BJ (cell line): ENCODE results near the gene ISY1. TPM values are rescaled to one million over a fixed set of nuclear protein-coding genes. Genes with fewer than 3 reads are reported as not detected.

Experiments used
- CTCF ChIA-PET: fragments of 350-600 bp; formaldehyde crosslinking; extraction: SDS; loops from one replicate; lab custom pipeline; 2021; ENCODE audit warnings: antibody characterized with exemption, inconsistent platforms; lab: Yijun Ruan, JAX
- POLR2A ChIA-PET: fragments of 300-600 bp; sonication (Branson Sonifier 250); formaldehyde crosslinking; extraction: SDS; loops from one replicate; lab custom pipeline; 2021; ENCODE audit warnings: antibody characterized with exemption; lab: Charles Lee
- DNase-seq: peaks from one replicate; pipeline ENCODE4 v3.0.0-alpha.2; 2011; ENCODE audit warnings: low read depth
- H3K27me3 ChIP-seq: 2 replicates; pipeline ENCODE4 v1.6.0; 2011; ENCODE audit warnings: low read length; ENCODE audit not compliant: control insufficient read depth, insufficient read depth
- H3K36me3 ChIP-seq: 2 replicates; pipeline ENCODE4 v1.5.1; 2011; ENCODE audit warnings: low read length; ENCODE audit not compliant: control insufficient read depth, insufficient read depth
- H3K4me3 ChIP-seq: 2 replicates; pipeline ENCODE4 v1.5.1; 2011; ENCODE audit warnings: low read depth, mild to moderate bottlenecking, control low read depth, low read length
- polyA minus RNA-seq: library from RNA; depleted of rRNA, polyadenylated mRNA; stranded (reverse); fragments of >200 nt; gene quantifications from 2 replicates; pipeline ENCODE4 v1.2.3, GENCODE V29; 2011; rRNA and poly(A)+ RNA removed
- polyA plus RNA-seq: library from polyadenylated mRNA; depleted of rRNA; stranded (reverse); fragments of >200 nt; gene quantifications from 2 replicates; pipeline ENCODE4 v1.2.3, GENCODE V29; 2011; rRNA removed
- TF ChIP-seq, protein P1 (sequence below): IDR thresholded peaks from 2 replicates; pipeline ENCODE4 v1.5.1; 2011; ENCODE audit warnings: low read depth, mild to moderate bottlenecking, control low read depth, inconsistent platforms, low read length, moderate library complexity; ENCODE audit not compliant: insufficient read depth

The ISY1 gene
- polyA plus RNA-seq (21.0 and 34.2 TPM in 2 replicates), polyA minus RNA-seq (10.4 and 20.8 TPM in 2 replicates)

DNA sequence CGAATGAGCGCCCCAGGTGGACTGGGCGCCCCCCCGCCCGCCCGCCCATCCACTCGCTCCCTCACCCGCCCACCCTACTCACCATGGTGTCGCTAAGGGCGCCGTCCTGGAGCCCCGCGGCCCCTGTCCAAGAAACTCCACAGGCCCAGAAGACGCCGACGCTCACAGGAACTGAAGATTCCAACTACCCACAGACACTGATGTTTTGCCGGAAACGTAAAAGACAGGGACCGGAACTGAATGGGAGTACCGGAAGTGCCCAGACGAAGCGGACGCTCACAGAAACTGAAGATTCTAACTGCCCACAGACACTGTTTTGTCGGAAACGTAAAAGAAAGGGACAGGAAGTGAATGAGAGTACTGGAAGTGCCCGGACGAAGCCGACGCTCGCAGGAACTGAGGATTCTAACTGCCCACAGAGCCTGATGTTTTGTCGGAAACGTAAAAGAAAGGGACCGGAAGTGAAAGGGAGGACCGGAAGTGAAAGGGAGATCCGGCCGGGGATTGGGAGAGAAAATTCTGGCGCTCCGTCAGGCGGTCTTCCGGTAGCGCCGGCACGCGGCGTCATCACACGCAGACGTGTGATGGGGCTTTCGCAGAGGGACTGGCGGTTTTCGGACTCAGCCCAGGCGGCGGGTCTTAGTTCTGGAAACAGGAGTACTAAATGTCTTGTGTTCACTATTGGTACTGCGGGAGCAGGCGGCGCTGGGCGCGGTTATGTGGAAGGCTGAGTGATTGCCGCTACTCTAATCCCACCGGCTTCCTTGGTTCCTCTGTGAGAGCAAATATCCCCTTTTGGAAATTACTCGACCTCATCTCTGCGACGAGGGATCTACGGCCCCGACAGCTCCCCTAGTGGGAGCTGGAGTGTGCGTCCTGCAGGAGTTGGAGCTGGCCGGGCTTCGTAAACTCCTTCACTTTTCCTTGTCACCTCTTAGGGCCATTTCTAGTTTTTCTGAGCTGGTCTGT, at the start of gene ISY1:
ISY1 (minus strand) TSS at position 173 of the 969 bp plus-strand sequence; CDS start at position 85, 88 bp downstream.
- POLR2A ChIA-PET, result interaction anchor here (0.6 kb wide), 1 partner anchor 13 kb away, joined by 5 read pairs; no protein-coding TSS in a partner anchor
- peak; percentile 65 for DNase-seq
- TF ChIP-seq, protein P1, sequence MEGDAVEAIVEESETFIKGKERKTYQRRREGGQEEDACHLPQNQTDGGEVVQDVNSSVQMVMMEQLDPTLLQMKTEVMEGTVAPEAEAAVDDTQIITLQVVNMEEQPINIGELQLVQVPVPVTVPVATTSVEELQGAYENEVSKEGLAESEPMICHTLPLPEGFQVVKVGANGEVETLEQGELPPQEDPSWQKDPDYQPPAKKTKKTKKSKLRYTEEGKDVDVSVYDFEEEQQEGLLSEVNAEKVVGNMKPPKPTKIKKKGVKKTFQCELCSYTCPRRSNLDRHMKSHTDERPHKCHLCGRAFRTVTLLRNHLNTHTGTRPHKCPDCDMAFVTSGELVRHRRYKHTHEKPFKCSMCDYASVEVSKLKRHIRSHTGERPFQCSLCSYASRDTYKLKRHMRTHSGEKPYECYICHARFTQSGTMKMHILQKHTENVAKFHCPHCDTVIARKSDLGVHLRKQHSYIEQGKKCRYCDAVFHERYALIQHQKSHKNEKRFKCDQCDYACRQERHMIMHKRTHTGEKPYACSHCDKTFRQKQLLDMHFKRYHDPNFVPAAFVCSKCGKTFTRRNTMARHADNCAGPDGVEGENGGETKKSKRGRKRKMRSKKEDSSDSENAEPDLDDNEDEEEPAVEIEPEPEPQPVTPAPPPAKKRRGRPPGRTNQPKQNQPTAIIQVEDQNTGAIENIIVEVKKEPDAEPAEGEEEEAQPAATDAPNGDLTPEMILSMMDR, result peak; percentile 91

DNA sequence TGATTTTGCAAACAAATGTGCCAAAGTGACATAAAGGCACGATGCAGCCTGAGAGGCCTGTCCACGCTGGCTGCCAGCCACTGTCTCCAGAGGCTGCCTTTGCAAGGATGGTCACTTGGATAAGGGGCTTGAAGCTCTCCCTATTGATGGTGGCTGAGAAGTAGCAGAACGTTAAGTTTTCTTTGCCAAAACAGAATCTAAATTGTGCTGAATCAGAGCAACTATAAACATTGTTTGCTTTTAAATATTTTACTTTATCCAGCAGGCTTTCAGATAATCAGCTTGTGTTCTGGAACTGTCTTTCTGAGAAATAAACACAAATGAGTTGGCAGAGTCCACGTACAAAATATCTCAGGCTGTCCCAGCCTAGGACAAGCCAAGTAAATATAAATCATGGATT, 46.6 kb upstream of the ISY1 start:
- POLR2A ChIA-PET, result no interaction called here
- no peak for DNase-seq
- TF ChIP-seq, protein P1, result no peak
- Histone ChIP-seq H3K4me3 (no peak overlapping the region), H3K36me3 (no peaks in the 10 kb centered on the region), H3K27me3 (no peaks in the 10 kb centered on the region)
- CTCF ChIA-PET, result no interaction called here

More for the DNA sequence above, at the start of gene ISY1:
- H3K27me3 ChIP-seq, result no peaks in the 10 kb centered on the region
- H3K36me3 ChIP-seq, result peaks cover 7% of the 10 kb centered on the region
- peak within 1 kb of the TSS; percentile 83 for H3K4me3 ChIP-seq
- CTCF ChIA-PET, result interaction anchor here (0.7 to 2.1 kb wide), 11 partner anchors 9 to 543 kb away, joined by 3 to 35 read pairs (median 4); no protein-coding TSS in a partner anchor

DNA sequence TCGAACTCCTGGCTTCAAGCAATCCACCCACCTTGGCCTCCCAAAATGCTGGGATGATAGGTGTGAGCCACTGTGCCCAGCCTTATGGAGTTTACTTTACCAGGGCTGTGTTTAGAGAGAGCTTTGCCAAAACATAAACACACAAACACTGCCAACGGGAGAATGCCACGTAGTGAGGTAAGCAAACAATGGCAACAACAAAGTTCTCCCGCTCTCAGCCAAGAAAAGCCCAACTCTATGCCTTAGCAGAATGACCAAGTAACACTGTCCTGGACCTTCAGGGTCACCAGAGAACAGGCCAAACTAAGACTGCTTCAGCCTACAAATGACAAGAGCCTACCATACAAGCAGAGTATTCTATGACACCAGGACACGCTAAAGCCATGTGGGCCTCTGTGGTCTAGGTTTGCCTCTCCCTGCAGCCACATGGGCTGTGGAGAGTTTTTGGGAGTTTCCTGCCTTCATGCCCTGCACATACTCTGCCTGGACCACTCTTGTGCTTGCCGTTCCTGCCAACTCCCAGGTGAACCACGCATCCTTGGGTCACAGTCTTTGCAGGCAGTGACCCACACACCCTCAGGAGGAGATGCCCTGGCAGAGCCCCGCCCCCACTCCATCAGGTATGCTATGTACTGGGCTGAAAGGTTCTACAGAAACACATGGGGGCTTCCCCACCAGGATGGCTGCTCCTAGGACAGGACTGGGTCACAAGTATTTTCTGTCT, 44.4 kb upstream of the ISY1 start:
- CTCF ChIA-PET, result interaction anchor here (1.4 kb wide), 1 partner anchor 9 kb away, joined by 5 read pairs; no protein-coding TSS in a partner anchor
- no peak overlapping the region for H3K4me3 ChIP-seq
- TF ChIP-seq, protein P1, result no peak
- H3K27me3 ChIP-seq, result no peaks in the 10 kb centered on the region
- no peak for DNase-seq
- POLR2A ChIA-PET, result no interaction called here
- H3K36me3 ChIP-seq, result no peaks in the 10 kb centered on the region

DNA sequence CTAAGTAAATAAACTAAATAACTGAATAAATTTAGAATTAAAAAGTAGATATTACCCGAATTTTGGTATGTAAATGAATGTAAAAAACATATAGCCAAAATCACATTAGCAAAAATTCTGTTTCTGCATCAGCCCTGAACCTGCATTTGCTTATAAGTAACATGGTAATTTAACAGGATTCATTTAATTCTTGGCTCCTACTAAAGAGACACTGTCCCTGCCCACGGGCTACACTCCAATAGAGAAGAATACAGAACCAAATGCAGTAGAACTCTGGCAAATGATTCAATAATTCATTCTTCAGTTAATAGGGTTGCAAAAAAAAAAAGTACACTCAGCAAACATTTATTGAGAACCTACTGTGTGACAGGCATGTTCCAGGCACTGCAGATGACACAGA, 43.6 kb upstream of the ISY1 start:
- H3K4me3 ChIP-seq, result no peak overlapping the region
- CTCF ChIA-PET, result interaction anchor here (1.4 kb wide), 1 partner anchor 9 kb away, joined by 5 read pairs; no protein-coding TSS in a partner anchor
- DNase-seq, result no peak
- H3K36me3 ChIP-seq, result no peaks in the 10 kb centered on the region
- TF ChIP-seq, protein P1, result no peak
- no peaks in the 10 kb centered on the region for H3K27me3 ChIP-seq
- POLR2A ChIA-PET, result no interaction called here
